Trophoblast cell (in vitro differentiated cells and primary cell): Measurements from ENCODE around the gene PRR14.

Source experiments
- DNase-seq, 2 donors: peaks; one replicate each; pipeline ENCODE4 v3.0.0-alpha.2; 2016
- H2AFZ ChIP-seq: 2 replicates; pipeline ENCODE4 v1.6.1; 2013; ENCODE audit warnings: low read length, moderate library complexity, mild to moderate bottlenecking; ENCODE audit not compliant: insufficient read depth, poor library complexity
- H2AK5ac ChIP-seq: 2 replicates; pipeline ENCODE4 v1.6.1; 2013; ENCODE audit warnings: mild to moderate bottlenecking, low read length
- H2BK120ac ChIP-seq: 2 replicates; pipeline ENCODE4 v1.6.1; 2013; ENCODE audit warnings: low read length, mild to moderate bottlenecking, moderate library complexity; ENCODE audit not compliant: insufficient read depth, poor library complexity
- H2BK12ac ChIP-seq: 2 replicates; pipeline ENCODE4 v1.6.1; 2013; ENCODE audit warnings: mild to moderate bottlenecking, low read length, moderate library complexity
- H2BK5ac ChIP-seq: 2 replicates; pipeline ENCODE4 v1.6.1; 2013; ENCODE audit warnings: low read length, low read depth, moderate library complexity, mild to moderate bottlenecking; ENCODE audit not compliant: poor library complexity
- H3K14ac ChIP-seq: 2 replicates; pipeline ENCODE4 v1.6.1; 2013; ENCODE audit warnings: mild to moderate bottlenecking, low read length
- H3K18ac ChIP-seq: 2 replicates; pipeline ENCODE4 v1.6.1; 2013; ENCODE audit warnings: mild to moderate bottlenecking, low read length
- H3K23ac ChIP-seq: 2 replicates; pipeline ENCODE4 v1.6.1; 2013; ENCODE audit warnings: low read length
- H3K27ac ChIP-seq: 2 replicates; pipeline ENCODE4 v1.5.1; 2013; ENCODE audit warnings: low read depth, mild to moderate bottlenecking, inconsistent platforms, low read length, moderate library complexity
- H3K27me3 ChIP-seq: 2 replicates; pipeline ENCODE4 v1.6.1; 2013; ENCODE audit warnings: inconsistent platforms, mild to moderate bottlenecking, low read length, moderate library complexity; ENCODE audit not compliant: insufficient read depth
- H3K36me3 ChIP-seq, 2 experiments: 1 replicate in 1 of 2; 2 replicates in 1 of 2; pipeline ENCODE4 v1.6.1; 2013; ENCODE audit warnings: low read length in 2 of 2, mild to moderate bottlenecking in 2 of 2, moderate library complexity in 1 of 2; ENCODE audit not compliant: insufficient read depth in 2 of 2, control insufficient read depth in 1 of 2
- H3K4ac ChIP-seq: 2 replicates; pipeline ENCODE4 v1.6.1; 2013; ENCODE audit warnings: low read depth, mild to moderate bottlenecking, low read length, moderate library complexity
- H3K4me1 ChIP-seq, 2 experiments: 1 replicate in 1 of 2; 2 replicates in 1 of 2; pipeline ENCODE4 v1.6.1; 2013; ENCODE audit warnings: low read length in 2 of 2, mild to moderate bottlenecking in 2 of 2, moderate library complexity in 1 of 2; ENCODE audit not compliant: insufficient read depth in 2 of 2, control insufficient read depth in 1 of 2
- H3K4me2 ChIP-seq: 2 replicates; pipeline ENCODE4 v1.6.1; 2013; ENCODE audit warnings: inconsistent platforms, mild to moderate bottlenecking, low read length, moderate library complexity
- H3K4me3 ChIP-seq: 2 replicates; pipeline ENCODE4 v1.5.1; 2013; ENCODE audit warnings: mild to moderate bottlenecking, low read depth, low read length, inconsistent platforms
- H3K79me1 ChIP-seq: one replicate; pipeline ENCODE4 v1.6.1; 2013; ENCODE audit warnings: low read length
- H3K79me2 ChIP-seq: 2 replicates; pipeline ENCODE4 v1.6.1; 2013; ENCODE audit warnings: low read length, mild to moderate bottlenecking; ENCODE audit not compliant: control insufficient read depth, insufficient read depth, poor library complexity
- H3K9ac ChIP-seq: 2 replicates; pipeline ENCODE4 v1.6.1; 2013; ENCODE audit warnings: mild to moderate bottlenecking, low read length
- H3K9me3 ChIP-seq: 2 replicates; pipeline ENCODE4 v1.6.1; 2013; ENCODE audit warnings: low read depth, mild to moderate bottlenecking, control low read depth, inconsistent platforms, low read length; ENCODE audit not compliant: insufficient read depth
- H4K12ac ChIP-seq: 2 replicates; pipeline ENCODE4 v1.6.1; 2013; ENCODE audit warnings: low read depth, mild to moderate bottlenecking, low read length, moderate library complexity
- H4K8ac ChIP-seq: 2 replicates; pipeline ENCODE4 v1.6.1; 2013; ENCODE audit warnings: low read depth, mild to moderate bottlenecking, low read length, moderate library complexity
- H4K91ac ChIP-seq: one replicate; pipeline ENCODE4 v1.6.1; 2013; ENCODE audit warnings: low read depth, mild to moderate bottlenecking, low read length, moderate library complexity
- WGBS: extraction: QIAGEN DNeasy Blood & Tissue Kit; methylation state at CpG from one replicate; pipeline ENCODE4 v1.1.7; 2013; ENCODE audit warnings: missing lambda C conversion rate; ENCODE audit not compliant: insufficient read length, insufficient coverage; ENCODE audit errors: extremely low coverage; 5-methylcytosine and 5-hydroxymethylcytosine counted together

Gene PRR14

GRCh38 chr16:30651124-30652004 is 604 bp downstream of the PRR14 start:
- H2BK5ac ChIP-seq: peak overlapping the region; percentile 67
- peak overlapping the region; percentile 42 for H3K27ac ChIP-seq
- H3K36me3 ChIP-seq: peaks cover 34% of the 10 kb centered on the region in 2 experiments
- H2AFZ ChIP-seq: peak overlapping the region; percentile 77
- H3K9ac ChIP-seq: peak overlapping the region; percentile 76
- H3K18ac ChIP-seq: peak overlapping the region; percentile 57
- peaks cover 2 to 8% of the 10 kb centered on the region in 2 experiments for H3K4me1 ChIP-seq
- peak overlapping the region; percentile 57 for H4K8ac ChIP-seq
- peak overlapping the region; percentile 47 for H2BK120ac ChIP-seq
- peak overlapping the region; percentile 81 for H3K4me3 ChIP-seq
- peak overlapping the region; percentile 98 for H3K4me2 ChIP-seq
- DNase-seq: peak; percentile 27 to 58
- H3K79me2 ChIP-seq: peaks cover 7% of the 10 kb centered on the region
- H4K12ac ChIP-seq: peak overlapping the region; percentile 74
- H3K23ac ChIP-seq: no peak overlapping the region
- H3K4ac ChIP-seq: peak overlapping the region; percentile 49
- H4K91ac ChIP-seq: peak overlapping the region; percentile 82
- peaks cover 13% of the 10 kb centered on the region for H3K79me1 ChIP-seq
- H2AK5ac ChIP-seq: peak overlapping the region; percentile 39
- no peaks in the 10 kb centered on the region for H3K27me3 ChIP-seq
- H3K14ac ChIP-seq: peak overlapping the region; percentile 77
- WGBS: no CpG with 5 or more reads among the region's 71 CpGs
- peaks cover 1% of the 10 kb centered on the region for H3K9me3 ChIP-seq
- H2BK12ac ChIP-seq: no peak overlapping the region

GRCh38 chr16:30652005-30652296 is 1.2 kb downstream of the PRR14 start:
- Histone ChIP-seq H2BK12ac (no peak overlapping the region), H3K18ac (peak overlapping the region; percentile 37), H2AK5ac (peak overlapping the region; percentile 40), H4K12ac (peak overlapping the region; percentile 74), H3K4me3 (peak overlapping the region; percentile 66), H3K4ac (no peak overlapping the region), H3K9ac (peak overlapping the region; percentile 63), H3K36me3 (peaks cover 34% of the 10 kb centered on the region in 2 experiments), H3K14ac (peak overlapping the region; percentile 66), H3K79me1 (peaks cover 13% of the 10 kb centered on the region), H3K23ac (no peak overlapping the region), H3K27ac (no peak overlapping the region), H2BK120ac (no peak overlapping the region), H3K4me2 (peak overlapping the region; percentile 98), H3K9me3 (peaks cover 1% of the 10 kb centered on the region), H2AFZ (no peak overlapping the region), H3K27me3 (no peaks in the 10 kb centered on the region), H4K91ac (peak overlapping the region; percentile 82), H3K79me2 (peaks cover 7% of the 10 kb centered on the region), H3K4me1 (peaks cover 2 to 8% of the 10 kb centered on the region in 2 experiments), H4K8ac (no peak overlapping the region), H2BK5ac (no peak overlapping the region)
- WGBS: no CpG with 5 or more reads among the region's 2 CpGs
- DNase-seq: no peak

- Histone ChIP-seq H4K12ac (no peak overlapping the region), H3K79me2 (peaks cover 7% of the 10 kb centered on the region), H3K4me3 (no peak overlapping the region), H2AK5ac (no peak overlapping the region), H3K4me2 (no peak overlapping the region), H3K4me1 (peaks cover 6 to 12% of the 10 kb centered on the region in 2 experiments), H3K18ac (peak overlapping the region; percentile 27), H3K79me1 (peaks cover 17% of the 10 kb centered on the region), H4K8ac (no peak overlapping the region), H2BK12ac (no peak overlapping the region), H2BK120ac (no peak overlapping the region), H3K23ac (no peak overlapping the region), H2AFZ (no peak overlapping the region), H3K36me3 (peaks cover 34% of the 10 kb centered on the region in 2 experiments), H3K27me3 (no peaks in the 10 kb centered on the region), H3K9ac (no peak overlapping the region), H3K27ac (no peak overlapping the region), H3K4ac (no peak overlapping the region), H3K9me3 (peaks cover 1% of the 10 kb centered on the region), H4K91ac (no peak overlapping the region), H2BK5ac (no peak overlapping the region), H3K14ac (no peak overlapping the region)
- DNase-seq: no peak
- no CpG with 5 or more reads among the region's 18 CpGs for WGBS
These were observed 2.0 kb downstream of the PRR14 start for GRCh38 chr16:30652718-30653117.

GRCh38 chr16:30654856-30655255 is 4.1 kb downstream of the PRR14 start:
- Histone ChIP-seq H3K79me2 (peaks cover 16% of the 10 kb centered on the region), H2BK120ac (no peak overlapping the region), H3K4me3 (no peak overlapping the region), H2AFZ (no peak overlapping the region), H4K12ac (no peak overlapping the region), H3K14ac (no peak overlapping the region), H3K9ac (no peak overlapping the region), H3K27me3 (no peaks in the 10 kb centered on the region), H3K27ac (no peak overlapping the region), H2BK5ac (no peak overlapping the region), H3K79me1 (peaks cover 31% of the 10 kb centered on the region), H3K18ac (no peak overlapping the region), H3K4me1 (peaks cover 6 to 12% of the 10 kb centered on the region in 2 experiments), H3K23ac (no peak overlapping the region), H3K9me3 (no peaks in the 10 kb centered on the region), H2AK5ac (no peak overlapping the region), H4K8ac (no peak overlapping the region), H3K36me3 (peaks cover 34% of the 10 kb centered on the region in 2 experiments), H3K4ac (no peak overlapping the region), H2BK12ac (no peak overlapping the region), H4K91ac (no peak overlapping the region), H3K4me2 (no peak overlapping the region)
- DNase-seq: no peak
- no CpG with 5 or more reads among the region's 18 CpGs for WGBS
